Neutrophil (primary cell): ENCODE measurements around the gene CDKN3.
"Not testable (repeated sequence)": the region's sequence is repeated elsewhere in the genome, so short reads cannot be mapped to it uniquely, and the experiment has no call there.

Source experiments
- H3K27ac ChIP-seq: fragments of 200-600 bp; sonication (generic); 2 replicates; pipeline ENCODE4 v1.5.1; 2016; ENCODE audit warnings: mild to moderate bottlenecking, moderate library complexity
- H3K27me3 ChIP-seq: fragments of 200-600 bp; sonication (generic); 2 replicates; pipeline ENCODE4 v1.6.0; 2016; ENCODE audit warnings: mild to moderate bottlenecking
- H3K36me3 ChIP-seq: fragments of 200-600 bp; sonication (generic); 2 replicates; pipeline ENCODE4 v1.5.1; 2017
- H3K4me1 ChIP-seq, 2 experiments: fragments of 200-600 bp in 1 of 2; sonication (generic) in 1 of 2; 1 replicate in 1 of 2; 2 replicates in 1 of 2; pipeline versions ENCODE4 v1.5.1 to v1.6.1; 2013 to 2016; ENCODE audit warnings: low read depth in 1 of 2, low read length in 1 of 2, mild to moderate bottlenecking in 1 of 2, moderate library complexity in 1 of 2; ENCODE audit not compliant: control insufficient read depth in 1 of 2, insufficient read depth in 1 of 2
- H3K4me3 ChIP-seq, 2 experiments: fragments of 200-600 bp in 1 of 2; sonication (generic) in 1 of 2; 1 replicate in 1 of 2; 2 replicates in 1 of 2; pipeline ENCODE4 v1.5.1; 2013 to 2016; ENCODE audit warnings: low read depth in 1 of 2, low read length in 1 of 2, mild to moderate bottlenecking in 1 of 2, moderate library complexity in 1 of 2
- H3K9me3 ChIP-seq: fragments of 200-600 bp; sonication (generic); 2 replicates; pipeline ENCODE4 v1.5.1; 2016
- CTCF ChIP-seq: fragments of 200-600 bp; sonication (generic); IDR thresholded peaks from 2 replicates; pipeline ENCODE4 v1.5.1; 2016; ENCODE audit warnings: antibody characterized with exemption

CDKN3 gene

GRCh38 chr14:54385556-54385955 lies 11.3 kb upstream of the CDKN3 start:
- H3K27ac ChIP-seq = no peak overlapping the region
- no peaks in the 10 kb centered on the region for H3K9me3 ChIP-seq
- peaks cover 0 to 6% of the 10 kb centered on the region in 2 experiments for H3K4me1 ChIP-seq
- H3K4me3 ChIP-seq = no peak overlapping the region
- no peaks in the 10 kb centered on the region for H3K27me3 ChIP-seq
- no peak for TF ChIP-seq CTCF
- no peaks in the 10 kb centered on the region for H3K36me3 ChIP-seq

DNA sequence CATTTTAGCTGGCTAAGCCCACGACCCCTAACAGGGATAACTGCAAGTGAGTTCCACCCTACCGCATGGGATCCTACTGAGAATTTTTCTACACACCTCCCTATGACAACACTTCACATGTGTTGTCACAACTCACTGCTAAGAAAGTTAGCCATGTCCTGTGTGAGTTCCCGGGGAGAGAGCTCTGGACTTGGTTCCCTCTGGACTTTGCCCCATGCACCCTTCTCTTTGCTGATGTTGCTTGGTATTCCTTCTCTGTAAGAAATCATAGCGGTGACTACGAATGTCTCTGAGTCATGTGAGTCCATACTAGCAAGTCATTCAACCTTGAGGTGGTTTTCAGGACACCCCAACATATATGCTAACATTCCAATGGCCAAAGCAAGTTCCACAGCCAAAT lies 9.5 kb upstream of the CDKN3 start:
- H3K4me3 ChIP-seq = no peak overlapping the region

DNA sequence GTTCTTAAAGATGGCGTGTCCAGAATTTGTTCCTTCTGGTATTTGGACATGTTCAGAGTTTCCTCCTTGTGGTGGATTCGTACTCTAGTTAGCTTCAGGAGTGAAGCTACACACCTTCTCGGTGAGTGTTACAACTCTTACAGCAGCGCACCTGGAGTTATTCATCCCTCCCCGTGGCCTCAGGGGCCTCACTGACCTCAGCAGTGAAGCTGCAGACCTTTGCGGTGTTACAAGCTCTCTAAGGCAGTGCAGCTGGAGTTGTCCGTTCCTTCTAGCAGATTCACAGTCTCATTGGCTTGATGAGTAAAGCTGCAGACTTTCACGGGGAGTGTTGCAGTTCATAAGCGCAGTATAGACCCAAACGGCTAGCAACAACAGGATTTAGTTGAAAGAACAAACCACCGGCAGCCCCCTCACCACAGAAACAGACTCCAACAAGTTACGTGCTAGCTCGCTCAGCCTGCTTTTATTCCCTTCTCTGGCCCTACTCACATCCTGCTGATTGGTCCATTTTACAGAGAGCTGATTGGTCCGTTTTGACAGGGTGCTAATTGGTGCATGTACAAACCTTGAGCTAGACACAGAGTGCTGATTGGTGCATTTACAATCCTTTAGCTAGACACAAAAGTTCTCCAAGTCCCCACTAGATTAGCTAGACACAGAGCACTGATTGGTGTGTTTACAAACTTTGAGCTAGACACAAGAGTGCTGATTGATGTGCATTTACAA lies 4.5 kb upstream of the CDKN3 start:
- Histone ChIP-seq H3K9me3 (no peaks in the 10 kb centered on the region), H3K4me1 (peaks cover 2 to 10% of the 10 kb centered on the region in 2 experiments), H3K36me3 (no peaks in the 10 kb centered on the region), H3K4me3 (no peak overlapping the region), H3K27ac (no peak overlapping the region), H3K27me3 (no peaks in the 10 kb centered on the region)
- no peak for TF ChIP-seq CTCF

More for the DNA sequence above, 9.5 kb upstream of the CDKN3 start:
- H3K27ac ChIP-seq = no peak overlapping the region
- H3K27me3 ChIP-seq = no peaks in the 10 kb centered on the region
- H3K36me3 ChIP-seq = no peaks in the 10 kb centered on the region
- H3K4me1 ChIP-seq = peaks cover 0 to 6% of the 10 kb centered on the region in 2 experiments
- H3K9me3 ChIP-seq = no peaks in the 10 kb centered on the region
- no peak for TF ChIP-seq CTCF

DNA sequence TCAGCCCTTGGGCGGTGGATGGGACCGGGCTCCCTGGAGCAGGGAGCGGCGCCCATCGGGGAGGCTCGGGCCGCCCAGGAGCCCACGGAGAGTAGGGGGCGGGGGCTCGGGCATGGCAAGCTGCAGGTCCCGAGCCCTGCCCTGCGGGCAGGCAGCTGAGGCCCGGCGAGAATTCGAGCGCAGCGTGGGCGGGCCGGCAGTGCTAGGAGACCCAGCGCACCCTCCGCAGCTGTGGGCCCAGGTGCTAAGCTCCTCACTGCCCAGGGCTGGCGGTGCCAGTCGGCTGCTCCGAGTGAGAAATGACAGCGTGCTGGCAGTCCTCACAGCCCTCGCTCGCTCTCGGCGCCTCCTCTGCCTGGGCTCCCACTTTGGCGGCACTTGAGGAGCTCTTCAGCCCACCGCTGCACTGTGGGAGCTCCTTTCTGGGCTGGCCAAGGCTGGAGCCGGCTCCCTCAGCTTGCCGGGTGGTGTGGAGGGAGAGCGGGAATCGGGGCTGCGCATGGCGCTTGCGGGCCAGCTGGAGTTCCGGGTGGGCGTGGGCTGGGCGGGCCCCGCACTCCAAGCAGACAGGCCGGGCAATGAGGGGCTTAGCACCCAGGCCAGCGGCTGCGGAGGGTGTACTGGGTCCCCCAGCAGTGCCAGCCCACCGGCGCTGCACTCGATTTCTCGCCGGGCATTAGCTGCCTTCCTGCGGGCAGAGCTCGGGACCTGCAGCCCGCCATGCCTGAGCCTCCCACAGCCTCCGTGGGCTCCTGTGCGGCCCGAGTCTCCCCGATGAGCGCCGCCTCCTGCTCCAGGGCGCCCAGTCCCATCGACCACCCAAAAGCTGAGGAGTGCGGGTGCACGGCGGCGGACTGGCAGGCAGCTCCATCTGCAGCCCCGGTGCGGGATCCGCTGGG lies 3.6 kb upstream of the CDKN3 start:
- H3K4me1 ChIP-seq = peaks cover 9 to 19% of the 10 kb centered on the region in 2 experiments
- H3K4me3 ChIP-seq, H3K9me3 ChIP-seq, H3K36me3 ChIP-seq, H3K27ac ChIP-seq, H3K27me3 ChIP-seq: not testable (repeated sequence)

- Histone ChIP-seq H3K27me3 (no peaks in the 10 kb centered on the region), H3K4me1 (peaks cover 19 to 29% of the 10 kb centered on the region in 2 experiments), H3K36me3 (no peaks in the 10 kb centered on the region), H3K4me3 (no peak overlapping the region), H3K27ac (no peak overlapping the region), H3K9me3 (no peaks in the 10 kb centered on the region)
- no peak for TF ChIP-seq CTCF
Measured at GRCh38 chr14:54394596-54394995, 2.2 kb upstream of the CDKN3 start.

DNA sequence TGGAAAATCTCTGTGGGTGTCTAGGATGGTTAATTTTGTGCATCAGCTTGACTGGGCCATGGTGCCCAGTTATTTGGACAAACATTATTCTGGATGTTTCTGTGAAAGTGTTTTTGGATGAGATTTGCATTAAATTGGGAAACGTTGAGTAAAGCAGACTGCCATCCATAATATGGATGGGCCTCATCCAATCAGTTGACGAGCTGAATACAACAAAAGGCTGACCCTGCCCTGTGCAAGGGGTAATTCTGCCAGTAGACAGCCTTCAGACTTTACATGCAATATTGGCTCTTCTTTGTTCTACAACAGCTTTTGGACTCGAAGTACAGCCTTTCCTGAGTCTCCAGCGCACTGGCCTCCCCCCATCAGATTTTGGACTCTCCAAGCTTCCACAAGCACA lies 1.5 kb upstream of the CDKN3 start:
- H3K27me3 ChIP-seq = no peaks in the 10 kb centered on the region
- no peak overlapping the region for H3K27ac ChIP-seq
- TF ChIP-seq CTCF = no peak
- H3K4me3 ChIP-seq = no peak overlapping the region
- no peaks in the 10 kb centered on the region for H3K36me3 ChIP-seq
- H3K4me1 ChIP-seq = peaks cover 19 to 29% of the 10 kb centered on the region in 2 experiments
- H3K9me3 ChIP-seq = no peaks in the 10 kb centered on the region
